Choroid plexus epithelial cell (primary cell): ENCODE results near the gene STARD13.

ENCODE experiments used
- DNase-seq: peaks from one replicate; pipeline ENCODE4 v3.0.0-alpha.2; 2010; ENCODE audit warnings: low read depth
- H3K4me3 ChIP-seq: 2 replicates; pipeline ENCODE4 v1.5.1; 2011; ENCODE audit warnings: low read depth, mild to moderate bottlenecking, control low read depth, low read length, moderate library complexity
- CTCF ChIP-seq: conservative IDR thresholded peaks from 2 replicates; pipeline ENCODE4 v1.5.1; 2011; ENCODE audit warnings: low read depth, mild to moderate bottlenecking, control low read depth, inconsistent platforms, low read length, moderate library complexity

STARD13 gene

GRCh38 chr13:33284031-33284430 is 1.5 kb downstream of the STARD13 start:
- TF ChIP-seq CTCF: no peak
- H3K4me3 ChIP-seq: peak overlapping the region; percentile 82
- DNase-seq: peak; percentile 55

- no peak for DNase-seq
- peak overlapping the region; percentile 82 for H3K4me3 ChIP-seq
- TF ChIP-seq CTCF: no peak
These were observed 2.2 kb downstream of the STARD13 start for GRCh38 chr13:33283195-33283911.

GRCh38 chr13:33281951-33282595 is 3.5 kb downstream of the STARD13 start:
- H3K4me3 ChIP-seq: peak overlapping the region; percentile 39
- DNase-seq: peak; percentile 54
- TF ChIP-seq CTCF: no peak

- peak; percentile 75 for DNase-seq
- no peak for TF ChIP-seq CTCF
These were observed 4.6 kb downstream of the STARD13 start for GRCh38 chr13:33280923-33281322.

GRCh38 chr13:33280279-33280905 is 5.2 kb downstream of the STARD13 start:
- DNase-seq: no peak
- TF ChIP-seq CTCF: no peak
- no peak overlapping the region for H3K4me3 ChIP-seq

More at GRCh38 chr13:33280923-33281322, 4.6 kb downstream of the STARD13 start:
- no peak overlapping the region for H3K4me3 ChIP-seq

GRCh38 chr13:33279414-33280278 is 5.9 kb downstream of the STARD13 start:
- no peak for TF ChIP-seq CTCF
- H3K4me3 ChIP-seq: no peak overlapping the region
- peak; percentile 80 for DNase-seq
